Stimulated activated CD4-positive, alpha-beta T cell treated with anti-CD3 and anti-CD28 coated beads, Interleukin-1b, Interleukin-23, amount 100 ng/mL, for 1 hour (primary cell): Measurements from ENCODE around the gene TMEM170B.
"Not testable (repeated sequence)": the region's sequence is repeated elsewhere in the genome, so short reads cannot be mapped to it uniquely, and the experiment has no call there.

Experiments used
- DNase-seq, 2 donors: peaks; one replicate each; pipeline ENCODE4 v3.0.0-alpha.2; 2020; ENCODE audit warnings: low read depth in 2 of 2

The TMEM170B gene

DNA sequence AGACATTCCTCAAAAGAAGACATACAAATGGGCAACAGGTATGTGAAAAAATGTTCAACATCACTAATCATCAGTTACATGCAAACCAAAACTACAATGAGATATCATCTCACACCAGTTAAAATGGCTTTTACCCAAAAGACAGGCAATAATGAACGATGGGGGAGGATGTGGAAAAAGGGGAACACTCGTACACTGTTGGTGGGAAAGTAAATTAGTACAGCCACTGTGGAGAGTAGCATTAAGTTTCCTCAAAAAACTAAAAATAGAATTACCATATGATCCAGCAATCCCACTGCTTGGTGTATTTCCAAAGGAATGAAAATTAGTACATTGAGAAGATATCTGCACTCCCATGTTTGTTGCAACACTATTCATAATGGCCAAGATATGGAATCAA is 8.6 kb upstream of the TMEM170B start:
- no peak for DNase-seq

DNA sequence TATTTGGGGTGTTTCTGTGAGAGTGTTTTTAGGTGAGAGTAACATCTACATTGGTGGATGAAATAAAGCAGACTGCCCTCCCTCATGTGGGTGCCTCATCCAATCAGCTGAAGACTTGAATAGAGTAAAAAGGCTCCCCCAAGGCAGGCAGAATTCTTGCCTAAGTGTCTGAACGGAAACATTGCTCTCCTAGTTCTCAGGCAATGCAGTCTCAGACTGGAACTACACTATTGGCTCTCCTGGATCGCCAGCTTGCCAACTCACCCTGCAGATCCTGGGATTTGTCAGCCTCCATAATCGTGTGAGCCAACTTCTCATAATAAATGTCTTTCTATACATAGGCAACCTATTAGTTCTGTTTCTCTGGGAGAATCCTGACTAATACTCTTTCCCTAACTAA is 5.5 kb upstream of the TMEM170B start:
- DNase-seq, result no peak

DNA sequence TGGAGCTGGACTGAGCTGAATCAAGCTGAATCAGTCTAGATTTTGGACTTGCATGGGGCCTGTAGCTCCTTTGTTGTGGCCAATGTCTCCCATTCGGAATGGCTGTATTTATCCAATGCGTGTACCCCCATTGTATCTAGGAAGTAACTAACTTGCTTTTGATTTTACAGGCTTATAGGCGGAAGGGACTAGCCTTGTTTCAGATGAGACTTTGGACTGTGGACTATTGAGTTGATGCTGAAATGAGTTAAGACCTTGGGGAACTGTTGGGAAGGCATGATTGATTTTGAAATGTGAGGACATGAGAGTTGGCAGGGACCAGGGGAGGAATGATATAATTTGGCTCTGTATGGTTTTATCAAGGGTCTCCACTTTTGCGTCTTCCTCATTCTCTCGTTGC is 3.0 kb upstream of the TMEM170B start:
- DNase-seq, result no peak

DNA sequence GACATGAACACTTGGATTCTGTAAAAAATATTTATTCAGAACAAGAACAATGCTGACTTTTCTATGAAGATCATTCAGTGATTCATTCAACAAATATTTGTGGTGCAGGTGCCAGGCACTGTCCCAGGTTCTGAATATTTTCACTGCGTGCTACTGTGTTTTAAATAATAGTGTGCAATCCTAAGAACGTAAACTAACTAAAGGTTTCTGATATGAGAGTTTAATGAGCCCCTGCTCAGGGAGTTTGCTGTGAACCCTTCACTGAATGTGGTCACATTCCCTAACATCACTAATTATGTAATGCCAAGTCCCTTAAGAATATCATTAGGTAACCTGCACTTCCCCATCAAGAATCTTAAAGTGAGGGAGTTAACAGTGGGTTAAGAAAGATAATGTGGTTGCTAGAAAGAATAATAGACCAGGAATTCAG is 1.7 kb upstream of the TMEM170B start:
- no peak for DNase-seq

DNA sequence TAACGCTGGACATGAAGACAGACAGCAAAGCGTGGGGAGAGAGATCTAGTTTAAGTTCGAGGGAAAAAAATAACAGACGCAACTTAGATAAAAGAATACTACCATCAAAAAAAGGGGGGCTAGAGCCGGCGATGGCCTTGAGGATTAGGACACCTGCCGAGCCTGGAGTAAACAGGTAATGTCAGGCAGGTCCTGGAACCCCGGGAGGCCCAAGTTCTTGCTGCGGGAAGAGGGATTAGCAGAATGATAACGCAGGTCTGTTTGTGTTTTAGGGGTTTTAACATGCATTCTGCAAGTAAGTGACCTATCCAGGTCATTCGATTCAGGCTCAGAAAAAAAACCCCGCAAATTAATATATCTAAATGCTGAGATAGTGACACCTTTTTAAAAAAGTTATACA is 754 bp upstream of the TMEM170B start:
- DNase-seq, result no peak

DNA sequence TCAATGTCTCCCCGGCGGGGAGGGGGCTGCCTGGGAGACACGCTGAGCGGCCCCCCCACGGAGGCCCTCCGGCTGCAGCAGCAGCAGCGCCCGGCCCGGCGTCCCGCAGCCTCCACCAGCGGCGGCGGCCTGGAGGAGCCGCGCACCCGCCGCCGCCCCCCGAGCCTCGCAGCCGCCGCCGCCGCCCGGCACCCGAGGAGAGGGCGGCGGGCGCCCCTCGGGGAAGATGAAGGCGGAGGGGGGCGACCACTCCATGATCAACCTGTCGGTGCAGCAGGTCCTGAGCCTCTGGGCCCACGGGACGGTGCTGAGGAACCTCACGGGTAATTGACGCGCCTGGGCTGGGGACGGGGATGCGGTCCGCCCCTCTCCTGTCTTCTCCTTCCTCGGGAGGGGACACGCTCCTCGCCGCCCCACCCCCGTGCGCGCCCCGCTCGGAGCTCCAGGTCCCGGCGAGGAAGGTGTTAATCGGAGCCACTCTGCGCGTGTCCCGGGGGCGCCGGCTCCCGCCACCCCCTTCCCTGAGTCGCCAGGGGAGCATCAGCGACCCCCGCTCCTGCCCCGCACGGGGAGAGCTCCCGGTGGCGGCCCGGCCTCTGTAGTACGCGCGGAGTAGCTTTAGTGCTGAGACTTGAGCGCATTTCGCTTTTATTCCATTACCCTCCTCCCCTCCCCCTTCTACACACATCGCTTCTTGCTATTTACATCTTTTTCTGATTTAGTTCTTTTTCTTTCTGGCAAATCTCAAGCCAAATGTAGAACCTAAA is 686 bp downstream of the TMEM170B start:
- peak in 1 of 2 donors; percentile 6 for DNase-seq

DNA sequence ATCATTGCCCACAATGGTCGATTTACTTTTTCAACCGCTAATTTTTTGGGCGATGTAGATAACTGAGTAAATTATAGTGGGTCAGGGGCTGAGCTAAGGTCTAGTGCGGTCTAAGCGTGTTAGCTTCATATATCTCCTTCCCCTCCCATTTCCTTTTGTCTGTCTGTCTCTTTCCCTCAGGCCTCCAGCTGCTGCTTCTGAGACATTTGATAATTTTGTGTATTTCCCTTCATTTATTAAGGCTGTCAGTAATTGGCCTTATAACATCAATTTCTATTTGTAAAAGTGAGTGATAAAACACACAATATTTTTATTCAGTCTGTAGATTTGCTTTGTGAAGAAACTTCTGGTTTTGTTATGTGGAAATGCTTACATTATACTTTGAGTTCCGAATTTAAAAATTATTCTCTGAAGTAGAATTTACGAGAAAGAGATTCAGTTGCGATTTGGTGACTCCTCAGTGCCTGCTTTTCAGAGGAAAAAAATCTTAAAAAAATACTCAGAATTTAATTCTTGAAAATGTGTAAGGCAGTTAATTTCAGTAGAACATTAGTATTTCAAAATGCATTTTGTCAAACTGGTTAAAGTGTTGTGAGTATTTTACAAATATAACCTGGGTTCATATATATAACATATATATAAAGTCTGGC is 1.4 kb downstream of the TMEM170B start:
- DNase-seq, result no peak

DNA sequence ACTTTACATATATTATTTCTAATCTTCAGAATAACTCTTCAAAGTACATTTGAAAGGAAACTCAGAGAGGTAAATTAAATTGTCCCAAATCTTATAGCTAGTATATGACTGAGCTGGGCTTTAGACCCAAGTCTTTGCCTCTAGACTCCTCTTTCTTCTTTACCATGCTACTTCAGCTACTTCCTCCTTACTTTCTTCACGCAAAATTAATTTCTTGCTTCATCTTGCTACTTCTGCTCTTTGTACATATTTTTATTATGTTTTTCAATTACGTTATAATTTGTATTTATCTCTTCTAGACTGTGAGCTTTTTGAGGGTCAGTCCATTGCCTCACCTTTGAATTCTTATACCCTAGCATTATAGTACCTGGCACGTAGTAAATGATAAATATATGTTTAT is 5.3 kb downstream of the TMEM170B start:
- DNase-seq, result no peak

DNA sequence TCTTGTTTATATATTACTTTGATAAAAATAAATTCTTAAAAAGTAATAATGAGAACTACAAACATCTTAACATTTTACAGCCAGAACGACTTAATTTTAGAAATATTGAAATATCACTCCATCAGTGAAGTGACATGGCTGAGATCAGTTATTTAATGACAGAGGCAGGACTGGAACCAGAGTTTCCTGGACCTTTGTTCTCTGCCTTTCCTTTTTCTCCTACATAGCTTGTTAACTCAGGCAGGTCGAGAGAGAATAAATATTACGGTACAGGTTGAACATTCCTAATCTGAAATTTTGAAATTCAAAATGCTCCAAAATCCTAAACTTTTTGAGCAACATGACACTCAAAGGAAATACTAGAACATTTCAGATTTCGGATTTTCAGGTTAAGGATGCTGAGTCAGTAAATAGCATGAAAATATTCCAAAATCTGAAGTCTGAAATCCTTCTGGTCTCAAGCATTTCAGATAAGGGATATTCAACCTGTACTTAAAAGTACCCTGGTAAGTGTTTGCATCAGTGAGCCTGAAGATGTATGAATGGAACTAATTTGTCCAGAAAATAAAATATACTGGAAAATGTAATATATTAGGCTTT is 6.5 kb downstream of the TMEM170B start:
- no peak for DNase-seq

DNA sequence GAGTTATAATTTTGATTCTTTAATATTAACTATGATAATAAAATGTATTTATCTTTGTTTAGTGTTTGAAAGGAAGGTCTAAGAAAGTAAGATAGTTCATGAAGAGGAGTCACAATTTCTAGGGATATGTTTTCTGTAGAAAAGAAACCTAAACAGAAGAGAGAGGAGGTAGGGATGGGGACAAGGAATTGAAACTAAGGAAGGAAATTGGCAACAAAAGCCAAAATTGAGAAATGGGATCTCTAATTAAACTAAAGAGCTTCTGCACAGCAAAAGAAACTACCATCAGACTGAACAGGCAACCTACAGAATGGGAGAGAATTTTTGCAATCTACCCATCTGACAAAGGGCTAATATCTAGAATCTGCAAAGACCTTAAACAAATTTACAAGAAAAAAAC is 10.3 kb downstream of the TMEM170B start:
- DNase-seq, result not testable (repeated sequence)

DNA sequence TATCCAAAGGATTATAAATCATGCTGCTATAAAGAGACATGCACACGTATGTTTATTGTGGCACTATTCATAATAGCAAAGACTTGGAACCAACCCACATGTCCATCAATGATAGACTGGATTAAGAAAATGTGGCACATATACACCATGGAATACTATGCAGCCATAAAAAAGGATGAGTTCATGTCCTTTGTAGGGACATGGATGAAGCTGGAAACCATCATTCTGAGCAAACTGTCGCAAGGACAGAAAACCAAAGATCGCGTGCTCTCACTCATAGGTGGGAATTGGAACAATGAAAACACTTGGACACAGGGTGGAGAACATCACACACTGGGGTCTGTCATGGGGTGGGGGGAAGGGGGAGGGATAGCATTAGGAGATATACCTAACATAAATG is 11.0 kb downstream of the TMEM170B start:
- not testable (repeated sequence) for DNase-seq

DNA sequence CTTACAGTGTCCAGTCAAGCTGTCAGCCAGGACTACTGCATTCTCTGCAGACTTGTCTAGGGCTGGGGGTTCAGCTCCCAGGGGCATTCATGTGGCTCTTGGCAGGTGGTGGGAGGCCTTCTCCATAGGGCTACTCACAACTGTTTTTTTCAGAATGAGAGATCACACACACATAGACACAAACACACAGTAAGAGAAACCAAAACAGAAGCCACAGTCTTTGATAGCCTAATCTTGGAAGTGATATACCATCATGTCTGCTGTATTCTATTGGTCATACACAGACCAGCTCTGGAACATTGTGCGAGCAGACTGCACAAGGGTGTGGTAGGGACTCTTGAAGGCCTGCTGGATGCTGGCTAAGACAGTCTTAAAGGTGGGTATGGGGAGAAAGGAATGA is 13.5 kb downstream of the TMEM170B start:
- DNase-seq, result no peak

DNA sequence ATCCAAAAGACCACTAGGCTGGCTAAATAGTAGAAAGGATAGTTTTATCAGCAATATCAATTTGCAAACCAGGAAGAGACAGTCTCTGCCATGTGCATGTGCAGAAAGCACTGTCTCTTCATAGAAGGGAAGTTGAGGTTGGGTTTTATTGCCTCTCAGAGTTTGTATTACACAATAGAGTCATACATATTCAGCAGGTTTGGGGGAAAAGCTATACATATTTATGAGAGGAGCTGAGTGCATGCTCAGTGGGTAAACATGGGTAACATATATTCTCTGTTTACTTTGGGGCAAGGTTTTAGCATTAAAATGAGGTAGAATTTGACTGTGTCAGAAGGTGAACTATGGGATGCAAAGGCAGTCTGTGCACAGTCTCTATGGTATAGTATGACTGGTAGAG is 14.9 kb downstream of the TMEM170B start:
- DNase-seq, result no peak

DNA sequence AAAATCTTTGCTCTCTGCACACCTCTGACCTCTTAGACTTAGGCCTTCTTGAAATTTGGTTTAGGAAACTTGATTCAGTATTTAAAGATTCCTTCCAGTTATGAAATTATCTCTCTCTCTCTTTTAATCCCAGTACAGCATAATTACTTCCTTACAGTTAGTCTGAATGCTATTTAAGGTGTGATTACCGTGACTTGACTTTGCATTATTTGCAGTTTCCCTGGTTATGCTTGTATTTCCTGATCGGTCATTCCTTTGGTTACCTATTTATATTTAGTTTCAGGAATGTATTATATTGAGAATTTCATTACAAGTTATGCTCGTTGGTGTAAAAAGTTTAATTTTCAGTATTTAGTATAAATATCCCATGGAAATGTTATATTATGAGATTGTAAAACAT is 16.3 kb downstream of the TMEM170B start:
- no peak for DNase-seq

DNA sequence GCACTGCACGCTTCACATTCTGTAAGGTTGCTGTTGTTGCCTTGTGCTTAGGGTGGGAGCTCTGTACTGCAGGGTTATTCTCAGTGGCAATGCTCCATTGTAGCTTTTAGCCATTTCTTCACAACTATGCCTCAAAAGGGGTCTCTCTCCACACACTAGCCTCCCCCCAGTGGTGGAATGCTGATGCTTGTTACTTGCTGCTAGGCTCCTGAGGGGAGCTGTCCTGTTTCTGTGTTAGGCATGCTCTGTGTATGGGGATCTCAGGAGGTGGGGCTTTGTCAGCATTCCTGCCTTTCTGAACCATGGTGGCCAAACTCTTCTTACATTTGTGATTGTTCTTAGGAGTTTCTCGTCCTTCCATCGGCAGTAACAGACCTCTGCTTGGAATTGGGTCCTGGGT is 18.8 kb downstream of the TMEM170B start:
- no peak for DNase-seq

DNA sequence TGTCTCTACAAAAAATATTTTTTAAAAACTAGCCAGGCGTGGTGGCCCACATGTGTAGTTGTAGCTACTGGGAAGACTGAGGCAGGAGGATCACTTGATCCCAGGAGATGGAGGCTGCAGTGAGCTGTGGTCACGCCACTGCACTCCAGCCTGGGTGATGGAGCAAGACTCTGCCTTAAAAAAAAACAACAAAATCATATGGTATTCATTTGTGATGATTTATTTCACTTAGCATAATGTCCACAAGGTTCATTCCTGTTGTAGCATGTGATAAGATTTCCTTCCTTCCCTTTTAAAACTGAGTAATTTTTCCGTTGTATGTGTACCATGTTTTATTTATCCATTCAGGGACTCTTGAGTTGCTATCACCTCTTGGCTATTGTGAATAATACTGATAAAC is 26.2 kb downstream of the TMEM170B start:
- DNase-seq, result no peak

DNA sequence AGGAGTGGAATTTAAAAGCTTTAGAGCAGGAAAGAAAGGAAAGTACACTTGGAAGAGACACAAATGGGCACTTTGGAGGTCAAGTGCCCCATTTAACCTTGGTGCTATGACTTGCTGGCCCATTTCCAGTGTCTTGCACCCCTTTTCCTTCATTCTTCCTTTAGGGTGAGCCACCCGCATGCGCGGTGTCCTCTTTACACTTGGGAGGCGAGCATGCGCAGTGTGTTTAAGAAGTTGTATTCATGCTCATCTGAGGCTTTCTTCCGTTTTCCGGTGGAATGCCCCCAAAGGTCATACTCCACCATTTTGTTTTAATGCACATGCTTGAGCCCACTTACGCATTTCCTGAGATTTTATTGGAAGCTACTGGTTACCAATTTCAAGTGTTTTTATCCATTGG is 29.1 kb downstream of the TMEM170B start:
- DNase-seq, result no peak

DNA sequence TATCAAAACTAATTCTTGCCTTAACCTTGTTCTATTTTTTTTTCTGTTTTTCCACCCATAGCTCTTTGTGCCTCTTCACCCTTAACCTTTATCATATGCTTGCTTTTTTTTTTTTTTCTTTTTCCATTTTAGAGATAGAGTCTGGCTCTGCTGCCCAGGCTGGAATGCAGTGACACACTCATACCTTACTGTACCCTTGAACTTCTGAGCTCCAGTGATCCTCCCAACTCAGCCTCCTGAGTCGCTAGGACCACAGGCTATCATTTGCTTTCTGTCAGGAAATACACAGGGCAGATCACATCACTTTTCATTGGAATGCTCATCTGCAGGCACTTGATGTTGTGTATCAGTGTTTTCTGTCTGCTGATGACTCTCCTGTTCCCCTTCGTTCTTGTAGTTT is 33.5 kb downstream of the TMEM170B start:
- no peak for DNase-seq

DNA sequence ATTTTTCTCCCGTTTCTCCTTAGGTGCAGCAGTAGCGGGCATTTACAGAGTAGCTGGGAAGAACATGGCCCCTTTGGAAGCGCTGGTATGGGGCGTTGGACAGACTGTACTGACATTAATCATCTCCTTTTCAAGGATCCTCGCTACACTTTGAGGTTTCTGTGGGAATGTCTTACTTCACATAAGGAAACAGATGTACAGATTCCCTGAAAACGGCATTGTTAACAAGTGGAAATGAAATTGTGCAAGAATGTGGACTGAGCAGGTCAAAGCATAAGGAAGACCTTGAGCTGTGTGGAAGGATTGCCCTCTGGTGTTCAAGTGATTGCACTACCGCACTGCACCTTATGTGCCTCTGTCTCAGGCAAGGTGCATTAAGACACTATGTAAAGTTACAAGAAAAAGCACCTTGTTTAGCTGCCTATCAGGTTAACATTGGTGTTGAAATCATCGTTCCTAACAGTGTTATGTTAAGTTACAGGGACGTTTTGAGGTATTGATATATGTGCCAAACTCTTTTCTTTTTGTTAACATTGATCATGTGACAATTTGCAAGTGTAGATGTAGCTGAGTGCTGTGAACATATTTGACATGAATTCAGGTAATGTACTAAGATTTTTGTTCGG is 38.0 kb downstream of the TMEM170B start:
- no peak for DNase-seq

DNA sequence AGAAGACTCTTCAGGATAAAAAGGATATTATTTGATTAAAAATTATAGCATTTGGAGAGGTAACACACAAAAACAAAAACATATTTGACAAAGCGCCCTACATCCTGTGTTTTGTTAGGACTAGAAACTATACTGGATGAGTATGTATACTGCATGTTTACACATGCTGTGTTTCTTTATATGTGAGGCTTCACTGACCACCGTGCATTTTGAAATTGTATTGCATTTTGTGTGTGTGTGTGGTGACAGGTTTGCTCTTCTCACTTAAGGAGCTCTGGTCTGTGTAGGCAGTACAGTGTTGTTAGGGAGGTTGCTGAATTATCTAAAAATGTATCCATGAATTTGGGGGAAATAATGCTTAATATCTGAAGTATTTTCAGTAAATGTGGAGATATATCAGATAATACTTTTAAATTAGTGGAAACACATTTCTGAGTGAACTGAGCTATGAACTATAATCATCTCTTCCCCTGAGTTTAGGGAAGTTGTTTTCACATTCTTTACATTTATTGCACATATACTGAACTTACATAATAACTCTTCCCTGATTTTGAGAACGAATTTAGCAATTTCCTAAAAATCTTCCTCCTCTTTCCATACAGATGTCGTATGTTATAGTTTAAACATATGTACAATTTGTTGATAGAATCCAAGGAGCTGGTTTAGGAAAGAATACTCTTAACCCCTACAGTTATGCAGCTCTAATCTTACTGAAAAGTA is 43.3 kb downstream of the TMEM170B start:
- no peak for DNase-seq

DNA sequence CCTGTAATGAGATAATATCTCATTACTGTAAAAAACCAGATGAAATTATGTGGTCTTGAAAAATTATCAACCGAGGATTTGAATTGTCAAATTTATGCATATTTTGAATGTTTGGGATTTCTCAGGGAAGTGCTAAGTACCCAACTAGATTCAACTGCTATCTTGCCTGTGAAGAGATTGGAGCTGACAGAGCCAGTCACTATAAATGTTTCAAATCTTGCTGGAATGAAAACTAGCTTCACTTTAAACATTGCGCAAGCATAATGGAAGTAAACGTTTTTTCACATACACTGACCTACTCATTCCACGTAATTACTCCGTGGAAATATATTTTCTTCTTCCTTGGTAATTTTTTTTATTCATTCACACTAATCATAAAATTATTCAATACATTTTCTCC is 46.7 kb downstream of the TMEM170B start:
- DNase-seq, result no peak

DNA sequence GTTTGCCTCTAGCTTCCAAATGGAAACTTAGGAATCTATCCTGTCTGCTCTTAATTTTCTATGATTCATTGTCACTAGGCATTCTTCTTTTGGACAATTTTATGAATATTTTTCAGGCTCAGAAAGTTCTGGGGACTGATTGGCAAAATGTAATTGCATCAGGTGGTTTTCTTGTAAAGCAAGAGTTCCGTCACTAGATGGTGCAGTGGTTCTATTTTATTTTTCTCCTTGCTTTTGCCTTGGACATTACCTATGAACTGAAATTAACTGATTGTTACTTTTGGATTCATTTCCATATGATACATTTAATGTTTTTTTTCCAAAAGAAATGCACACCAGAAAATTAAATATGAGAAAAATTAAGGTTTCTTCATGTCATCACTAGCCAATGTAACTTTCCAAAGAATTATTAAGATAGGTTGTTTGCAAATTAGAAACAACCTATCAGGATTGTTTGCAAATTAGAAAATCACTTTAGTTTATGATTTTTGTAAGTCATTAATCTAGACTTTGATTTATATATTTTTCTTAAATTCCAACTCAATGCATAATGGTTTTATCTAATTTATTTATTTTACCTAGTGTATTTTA is 48.0 kb downstream of the TMEM170B start:
- DNase-seq, result no peak
